ENCODE results near the gene LMNTD2.

LMNTD2 gene

GRCh38 chr11:508956-509355 is 51.6 kb downstream of the LMNTD2 start:
- no peak for DNase-seq

DNA sequence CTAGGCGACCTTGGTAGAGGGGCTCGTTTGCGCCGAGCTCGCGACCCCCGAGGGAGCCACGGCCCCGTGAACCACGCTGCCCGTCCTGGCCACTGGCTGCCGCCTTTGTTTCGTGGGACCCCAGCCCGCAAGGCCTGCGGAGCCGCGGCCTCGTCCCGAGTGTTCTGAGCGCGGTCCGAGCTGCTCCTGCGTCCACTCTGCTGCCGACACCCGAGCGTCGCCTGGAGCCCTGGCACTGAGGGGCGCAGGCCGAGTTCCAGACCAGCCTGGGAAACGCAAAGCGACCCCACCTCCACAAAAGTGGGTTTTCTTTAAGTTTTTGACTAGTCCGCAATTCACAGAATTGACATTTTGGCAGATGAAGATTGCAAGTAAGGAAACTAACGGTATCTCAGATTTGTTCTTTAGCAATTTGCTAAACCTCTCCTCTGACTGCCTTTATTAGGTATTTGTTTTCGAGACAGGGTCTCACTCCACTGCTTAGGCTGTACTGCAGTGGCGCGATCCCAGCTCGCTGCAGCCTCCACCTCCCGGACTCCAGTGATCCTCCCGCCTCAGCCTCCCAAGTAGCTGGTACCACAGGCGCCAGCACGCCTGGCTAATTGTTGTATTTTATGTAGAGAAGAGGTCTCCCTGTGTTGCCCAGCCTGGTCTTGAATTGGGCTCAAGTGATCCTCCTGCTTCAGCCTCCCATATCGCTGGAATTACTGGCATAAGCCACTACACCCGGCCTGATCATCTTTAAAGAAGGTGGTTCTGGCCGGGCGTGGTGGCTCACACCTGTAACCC is 52.6 kb downstream of the LMNTD2 start:
- no peak for DNase-seq

GRCh38 chr11:506995-507726 is 53.4 kb downstream of the LMNTD2 start, which contains the start of gene RNH1:
RNH1 (minus strand) TSS chr11:507242; CDS start chr11:502162, 5,080 bp downstream.
- DNase-seq, result peak; percentile 97 to 98

DNA sequence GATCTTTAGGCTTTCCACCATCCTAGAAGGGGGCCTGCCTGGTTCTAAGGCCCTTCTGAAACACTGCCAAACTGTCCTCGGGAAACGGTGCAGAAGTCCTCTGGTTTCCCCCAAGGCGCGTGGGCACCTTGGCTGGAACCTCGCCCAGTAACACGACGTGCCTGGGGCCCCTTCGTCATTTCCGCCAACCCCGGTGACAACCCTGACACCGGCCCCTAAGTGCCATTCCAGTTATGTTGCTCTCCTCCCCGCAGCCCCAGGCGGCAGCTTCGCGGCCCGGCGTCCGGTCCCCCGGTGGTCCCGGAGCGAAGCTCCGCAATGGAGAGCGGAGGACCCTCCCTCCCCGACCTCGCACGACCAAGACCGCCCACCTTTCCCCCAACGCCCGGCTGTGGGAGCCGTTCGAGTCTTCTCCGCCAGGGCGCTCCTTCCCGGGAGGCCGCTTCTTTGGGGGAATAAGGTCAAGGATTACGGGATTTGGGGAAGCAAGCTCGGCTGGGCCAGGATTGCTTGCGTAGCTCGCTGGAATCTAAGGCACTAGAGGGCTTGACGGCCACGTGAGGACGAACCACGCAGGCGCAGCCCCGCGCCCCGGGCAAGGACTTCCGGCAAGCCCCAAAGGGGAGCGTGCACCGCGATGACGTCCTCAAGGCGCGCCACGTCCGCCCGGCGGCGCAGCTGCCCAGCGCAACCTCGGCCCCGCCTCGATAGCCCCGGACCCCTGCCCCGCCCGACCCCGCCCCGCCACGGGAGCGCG is 54.1 kb downstream of the LMNTD2 start:
- peak; percentile 100 for DNase-seq

DNA sequence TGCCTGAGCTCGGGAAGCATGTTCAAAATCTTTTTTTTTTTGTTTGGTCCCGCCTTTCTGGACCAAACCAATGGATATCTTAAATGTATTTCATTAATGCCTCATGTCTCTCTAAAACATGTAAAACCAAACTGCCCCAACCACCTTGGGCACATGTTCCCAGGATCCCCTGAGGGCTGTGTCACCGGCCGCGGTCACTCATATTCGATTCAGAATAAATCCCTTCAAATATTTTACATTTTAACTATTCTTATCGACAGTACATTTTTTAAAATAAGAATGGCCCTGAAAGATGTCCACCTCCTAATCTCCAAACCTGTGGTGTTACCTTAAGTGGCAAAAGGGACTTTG is 55.6 kb downstream of the LMNTD2 start:
- no peak for DNase-seq
